Astrocyte (in vitro differentiated cells and primary cell): ENCODE results near the gene TULP4. TPM values are rescaled to one million over a fixed set of nuclear protein-coding genes. Genes with fewer than 3 reads are reported as not detected.

Experiments
- DNase-seq: peaks from one replicate; pipeline ENCODE4 v3.0.0-alpha.2; 2010; ENCODE audit warnings: low read depth
- FAIRE-seq: peaks from 2 replicates; lab custom pipeline; 2011; peaks lifted over from hg19 to GRCh38; lab: Jason Lieb, UNC
- H2AFZ ChIP-seq: 2 replicates; pipeline ENCODE4 v1.6.0; 2012; ENCODE audit warnings: low read depth, low read length, inconsistent platforms
- H3K27ac ChIP-seq: 2 replicates; pipeline ENCODE4 v1.5.1; 2011; ENCODE audit warnings: low read depth, low read length, inconsistent platforms
- H3K27me3 ChIP-seq: 2 replicates; pipeline ENCODE4 v1.6.0; 2011; ENCODE audit warnings: low read length, inconsistent platforms; ENCODE audit not compliant: insufficient read depth
- H3K36me3 ChIP-seq: 2 replicates; pipeline ENCODE4 v1.5.1; 2011; ENCODE audit warnings: low read length, inconsistent platforms; ENCODE audit not compliant: insufficient read depth
- H3K4me1 ChIP-seq: 2 replicates; pipeline ENCODE4 v1.5.1; 2011; ENCODE audit warnings: low read length, inconsistent platforms; ENCODE audit not compliant: insufficient read depth
- H3K4me2 ChIP-seq: 2 replicates; pipeline ENCODE4 v1.6.0; 2012; ENCODE audit warnings: low read length, inconsistent platforms
- H3K4me3 ChIP-seq: 2 replicates; pipeline ENCODE4 v1.5.1; 2011; ENCODE audit warnings: low read depth, mild to moderate bottlenecking, low read length, inconsistent platforms; ENCODE audit not compliant: insufficient read depth
- H3K79me2 ChIP-seq: 2 replicates; pipeline ENCODE4 v1.6.0; 2012; ENCODE audit warnings: mild to moderate bottlenecking, low read length, inconsistent platforms; ENCODE audit not compliant: insufficient read depth
- H3K9ac ChIP-seq: 2 replicates; pipeline ENCODE4 v1.6.0; 2012; ENCODE audit warnings: mild to moderate bottlenecking, low read length, inconsistent platforms
- H3K9me3 ChIP-seq: 2 replicates; pipeline ENCODE4 v1.5.1; 2012; ENCODE audit warnings: low read depth, mild to moderate bottlenecking, low read length, inconsistent platforms; ENCODE audit not compliant: insufficient read depth
- H4K20me1 ChIP-seq: 2 replicates; pipeline ENCODE4 v1.6.0; 2012; ENCODE audit warnings: low read length, inconsistent platforms; ENCODE audit not compliant: insufficient read depth
- H3K27ac Mint-ChIP-seq: one replicate; pipeline ENCODE4 v1.8.0; 2021; ENCODE audit warnings: mild to moderate bottlenecking, mixed read lengths; ENCODE audit not compliant: unreplicated experiment
- H3K27me3 Mint-ChIP-seq: one replicate; pipeline ENCODE4 v1.8.0; 2021; ENCODE audit warnings: low read depth, mixed read lengths; ENCODE audit not compliant: unreplicated experiment
- H3K36me3 Mint-ChIP-seq: one replicate; pipeline ENCODE4 v1.8.0; 2021; ENCODE audit warnings: low read depth, mixed read lengths; ENCODE audit not compliant: unreplicated experiment
- H3K4me1 Mint-ChIP-seq: one replicate; pipeline ENCODE4 v1.8.0; 2021; ENCODE audit warnings: low read depth, mixed read lengths; ENCODE audit not compliant: unreplicated experiment
- H3K4me3 Mint-ChIP-seq: one replicate; pipeline ENCODE4 v1.8.0; 2021; ENCODE audit warnings: mild to moderate bottlenecking, moderate library complexity, mixed read lengths; ENCODE audit not compliant: unreplicated experiment
- H3K9me3 Mint-ChIP-seq: one replicate; pipeline ENCODE4 v1.8.0; 2021; ENCODE audit warnings: mild to moderate bottlenecking, mixed read lengths; ENCODE audit not compliant: unreplicated experiment
- EZH2 ChIP-seq: IDR thresholded peaks from 2 replicates; pipeline ENCODE4 v1.6.1; 2012; ENCODE audit warnings: mild to moderate bottlenecking, low read length, inconsistent platforms; ENCODE audit not compliant: insufficient read depth
- total RNA-seq: library from RNA; stranded (reverse); gene quantifications from 2 replicates; pipeline ENCODE4 v1.2.1, GENCODE V29; 2021
- TF ChIP-seq, protein P1 (sequence below): IDR thresholded peaks from 2 replicates; pipeline ENCODE4 v1.5.1; 2011; ENCODE audit warnings: low read depth, mild to moderate bottlenecking, inconsistent platforms, low read length, moderate library complexity; ENCODE audit not compliant: insufficient read depth

The TULP4 gene
- total RNA-seq, 1 donor from 2014 or later, result 91.2 TPM

DNA sequence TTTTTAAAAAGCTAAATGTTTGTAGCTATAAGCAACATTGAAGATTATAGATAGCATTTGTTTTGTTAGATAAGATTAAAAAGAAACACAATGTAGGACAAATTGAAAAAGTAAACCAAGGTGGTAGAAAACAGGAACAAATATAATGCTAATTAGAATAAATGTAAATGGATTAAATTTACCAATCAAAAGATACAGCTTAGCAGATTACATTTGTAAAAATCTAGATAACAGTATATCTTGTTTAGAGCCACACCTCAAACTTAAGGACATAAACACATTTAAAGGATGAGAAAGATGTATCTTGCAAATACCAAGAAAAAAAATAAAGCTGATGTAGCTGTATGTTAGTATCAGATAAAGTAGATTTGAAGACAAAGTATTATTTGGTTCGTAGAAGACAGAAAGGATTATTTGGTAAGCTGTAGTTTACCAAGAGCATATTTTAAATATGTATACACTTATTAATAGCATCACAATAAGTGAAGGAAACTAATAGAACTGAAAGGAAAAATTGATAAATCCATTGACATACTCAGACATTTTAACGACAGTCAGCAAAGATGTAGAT lies 107.2 kb downstream of the TULP4 start:
- no peak overlapping the region for H3K4me3 ChIP-seq
- peaks cover 8% of the 10 kb centered on the region for H3K4me1 ChIP-seq
- no peak overlapping the region for H3K9ac ChIP-seq
- H3K36me3 Mint-ChIP-seq, result peaks cover 16% of the 10 kb centered on the region
- TF ChIP-seq EZH2, result no peak
- TF ChIP-seq, protein P1, sequence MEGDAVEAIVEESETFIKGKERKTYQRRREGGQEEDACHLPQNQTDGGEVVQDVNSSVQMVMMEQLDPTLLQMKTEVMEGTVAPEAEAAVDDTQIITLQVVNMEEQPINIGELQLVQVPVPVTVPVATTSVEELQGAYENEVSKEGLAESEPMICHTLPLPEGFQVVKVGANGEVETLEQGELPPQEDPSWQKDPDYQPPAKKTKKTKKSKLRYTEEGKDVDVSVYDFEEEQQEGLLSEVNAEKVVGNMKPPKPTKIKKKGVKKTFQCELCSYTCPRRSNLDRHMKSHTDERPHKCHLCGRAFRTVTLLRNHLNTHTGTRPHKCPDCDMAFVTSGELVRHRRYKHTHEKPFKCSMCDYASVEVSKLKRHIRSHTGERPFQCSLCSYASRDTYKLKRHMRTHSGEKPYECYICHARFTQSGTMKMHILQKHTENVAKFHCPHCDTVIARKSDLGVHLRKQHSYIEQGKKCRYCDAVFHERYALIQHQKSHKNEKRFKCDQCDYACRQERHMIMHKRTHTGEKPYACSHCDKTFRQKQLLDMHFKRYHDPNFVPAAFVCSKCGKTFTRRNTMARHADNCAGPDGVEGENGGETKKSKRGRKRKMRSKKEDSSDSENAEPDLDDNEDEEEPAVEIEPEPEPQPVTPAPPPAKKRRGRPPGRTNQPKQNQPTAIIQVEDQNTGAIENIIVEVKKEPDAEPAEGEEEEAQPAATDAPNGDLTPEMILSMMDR, result no peak
- DNase-seq, result no peak
- peaks cover 22% of the 10 kb centered on the region for H3K4me1 Mint-ChIP-seq
- no peak overlapping the region for H3K27ac ChIP-seq
- H3K9me3 Mint-ChIP-seq, result no peaks in the 10 kb centered on the region
- H3K27ac Mint-ChIP-seq, result no peak overlapping the region
- H2AFZ ChIP-seq, result no peak overlapping the region
- H3K36me3 ChIP-seq, result no peaks in the 10 kb centered on the region
- no peak for FAIRE-seq
- H4K20me1 ChIP-seq, result no peaks in the 10 kb centered on the region
- no peak overlapping the region for H3K4me2 ChIP-seq
- no peak overlapping the region for H3K4me3 Mint-ChIP-seq
- no peaks in the 10 kb centered on the region for H3K9me3 ChIP-seq
- no peaks in the 10 kb centered on the region for H3K27me3 Mint-ChIP-seq
- H3K27me3 ChIP-seq, result no peaks in the 10 kb centered on the region
- H3K79me2 ChIP-seq, result no peaks in the 10 kb centered on the region

DNA sequence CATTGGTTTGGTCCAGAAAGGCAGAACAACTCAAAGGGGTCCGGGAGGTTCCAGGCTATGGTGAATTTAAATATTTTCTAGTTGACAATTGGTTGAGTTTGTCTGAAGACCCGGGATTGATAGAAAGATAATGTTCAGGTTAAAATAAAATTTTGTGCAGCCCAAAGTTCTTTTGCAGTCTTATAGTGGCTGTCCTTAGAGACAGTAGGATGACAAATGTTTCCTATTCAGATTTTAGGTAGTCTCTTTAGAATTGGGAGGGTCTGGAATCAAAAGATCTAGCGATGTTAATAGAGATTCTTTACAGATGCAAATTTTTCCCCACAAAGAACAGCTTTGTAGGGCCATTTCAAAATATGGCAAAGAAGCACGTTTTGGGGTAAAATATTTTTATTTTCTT lies 109.1 kb downstream of the TULP4 start:
- TF ChIP-seq EZH2, result no peak
- TF ChIP-seq, protein P1, result no peak
- H3K9me3 Mint-ChIP-seq, result peaks cover 3% of the 10 kb centered on the region
- H3K4me3 Mint-ChIP-seq, result no peak overlapping the region
- Histone ChIP-seq H3K36me3 (no peaks in the 10 kb centered on the region), H3K27ac (no peak overlapping the region), H3K4me1 (peaks cover 8% of the 10 kb centered on the region), H2AFZ (no peak overlapping the region), H3K9me3 (no peaks in the 10 kb centered on the region), H4K20me1 (no peaks in the 10 kb centered on the region), H3K4me2 (no peak overlapping the region), H3K9ac (no peak overlapping the region), H3K4me3 (no peak overlapping the region), H3K79me2 (no peaks in the 10 kb centered on the region), H3K27me3 (no peaks in the 10 kb centered on the region)
- H3K4me1 Mint-ChIP-seq, result peaks cover 11% of the 10 kb centered on the region
- FAIRE-seq, result no peak
- H3K27ac Mint-ChIP-seq, result no peak overlapping the region
- H3K36me3 Mint-ChIP-seq, result peaks cover 11% of the 10 kb centered on the region
- no peak for DNase-seq
- no peaks in the 10 kb centered on the region for H3K27me3 Mint-ChIP-seq

DNA sequence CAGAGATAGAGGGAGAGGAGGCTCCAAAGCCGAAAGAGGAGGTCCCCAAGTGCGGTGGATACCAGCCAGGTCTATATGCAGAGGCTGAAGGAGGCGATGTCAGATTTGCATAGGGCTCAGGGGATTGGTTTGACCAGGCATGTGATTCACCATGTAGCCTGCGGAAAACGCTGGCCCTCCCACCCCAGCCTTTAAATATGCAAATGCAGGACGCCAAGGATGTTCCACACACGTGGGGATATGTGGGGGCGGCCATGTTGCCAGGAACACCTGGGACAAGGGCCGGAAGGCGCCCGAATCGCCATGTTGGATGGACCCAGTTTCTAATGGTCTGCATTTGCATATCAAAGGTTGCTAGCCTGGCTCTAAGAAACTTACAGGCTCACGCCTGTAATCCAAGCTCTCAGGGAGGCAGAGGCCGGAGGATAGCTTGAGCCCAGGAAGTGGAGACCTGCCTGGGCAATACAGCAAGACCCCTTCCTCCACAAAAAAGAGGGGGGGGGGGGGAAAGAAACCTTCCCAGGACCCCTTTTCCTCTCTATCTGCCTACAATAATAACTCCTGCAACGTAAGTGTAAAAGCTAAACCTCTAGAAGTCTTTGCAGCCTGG lies 110.5 kb downstream of the TULP4 start:
- DNase-seq (peak; percentile 34), FAIRE-seq (no peak)
- Histone ChIP-seq H3K9me3 (no peaks in the 10 kb centered on the region), H3K27me3 (no peaks in the 10 kb centered on the region), H3K4me1 (no peaks in the 10 kb centered on the region), H4K20me1 (no peaks in the 10 kb centered on the region), H2AFZ (no peak overlapping the region), H3K36me3 (no peaks in the 10 kb centered on the region), H3K79me2 (no peaks in the 10 kb centered on the region), H3K4me2 (no peak overlapping the region), H3K27ac (no peak overlapping the region), H3K4me3 (no peak overlapping the region), H3K9ac (no peak overlapping the region)
- Mint-ChIP-seq H3K27me3 (no peaks in the 10 kb centered on the region), H3K27ac (no peak overlapping the region), H3K4me1 (peaks cover 3% of the 10 kb centered on the region), H3K4me3 (no peak overlapping the region), H3K36me3 (peaks cover 7% of the 10 kb centered on the region), H3K9me3 (peaks cover 3% of the 10 kb centered on the region)
- TF ChIP-seq, protein P1, result no peak
- TF ChIP-seq EZH2, result no peak
